ENCODE results near the gene MID1.

Gene MID1

DNA sequence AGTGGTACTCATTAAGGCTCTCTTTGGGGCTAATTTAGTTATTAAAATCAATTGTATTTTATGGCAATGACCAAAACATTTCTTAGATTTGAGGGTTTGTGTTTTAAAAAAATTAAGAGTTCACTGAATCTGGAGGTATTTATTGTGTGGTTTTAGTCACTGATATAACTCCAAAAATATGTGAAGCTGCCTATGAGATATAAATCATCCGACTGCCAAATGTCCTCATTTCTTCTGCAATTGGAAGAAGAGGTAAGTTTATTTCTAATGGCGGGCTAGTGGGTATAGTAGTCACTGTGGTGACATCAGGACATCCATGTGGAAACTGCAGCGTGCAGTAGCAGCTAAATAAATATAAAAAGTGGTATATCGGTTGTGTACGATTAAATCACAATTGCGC lies 205.5 kb downstream of the MID1 start:
- DNase-seq = no peak

DNA sequence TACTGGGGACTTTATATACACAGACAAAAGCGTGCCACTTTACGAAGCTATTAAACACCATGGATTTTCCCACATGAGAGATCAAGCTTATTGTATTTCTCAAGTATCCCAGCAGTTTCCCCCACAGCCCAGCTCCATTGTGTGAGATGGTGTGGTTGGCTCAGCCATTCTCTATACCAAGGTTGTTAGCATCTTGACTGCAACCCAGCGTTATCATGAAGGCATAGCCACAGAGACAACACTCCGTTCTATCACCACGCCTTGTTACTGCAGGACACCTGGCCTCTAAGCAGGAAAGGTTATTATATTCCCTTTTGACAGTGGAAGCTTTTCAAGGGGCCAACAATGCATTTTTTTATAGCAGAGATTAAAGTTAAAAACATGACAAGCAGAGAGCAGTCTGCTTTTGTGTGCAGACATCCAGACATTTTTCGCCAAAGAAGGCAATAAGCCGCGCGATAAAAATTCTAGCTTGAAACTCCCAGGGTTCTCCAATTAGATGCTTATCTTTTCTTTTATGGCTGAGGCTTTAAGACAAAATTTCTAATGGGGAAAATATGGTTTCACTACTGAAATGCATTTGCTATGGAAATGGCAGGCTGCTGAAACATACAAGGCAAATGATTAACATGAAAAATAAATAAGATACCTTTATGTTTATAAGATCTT lies 206.1 kb downstream of the MID1 start:
- DNase-seq = no peak

DNA sequence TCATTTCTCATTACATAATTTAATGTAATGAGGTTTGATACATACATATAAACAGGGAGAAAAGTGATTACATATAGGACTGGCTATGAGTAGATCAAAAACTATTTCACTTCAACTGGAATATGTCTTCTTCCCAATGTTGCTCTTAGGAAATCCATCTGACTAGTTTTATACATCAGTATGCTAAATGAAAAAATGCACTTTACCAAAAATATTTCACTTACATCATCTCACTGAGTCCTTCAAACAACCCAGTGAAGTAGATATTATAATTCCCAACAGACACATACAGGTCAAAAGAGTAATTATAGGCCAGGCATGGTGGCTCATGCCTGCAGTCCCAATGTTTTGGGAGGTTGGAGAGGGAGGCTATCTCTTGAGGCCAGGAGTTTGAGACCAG lies 215.9 kb downstream of the MID1 start:
- DNase-seq = no peak

DNA sequence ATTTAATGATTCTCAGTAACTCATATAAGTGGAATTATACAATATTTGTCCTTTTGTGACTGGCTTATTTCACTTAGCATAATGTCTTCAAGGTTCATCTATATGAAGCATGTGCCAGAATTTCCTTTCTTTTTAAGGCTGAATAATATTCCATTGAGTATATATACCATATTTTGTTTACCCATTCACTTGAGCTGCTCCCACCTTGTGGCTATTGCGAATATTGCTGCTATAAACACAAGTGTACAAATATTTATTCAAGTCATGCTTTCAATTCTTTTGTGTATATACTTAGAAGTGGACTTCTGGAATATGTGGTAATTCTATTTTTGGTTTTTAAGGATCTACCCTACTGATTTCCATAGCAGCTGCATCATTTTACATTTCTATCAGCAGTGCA lies 219.1 kb downstream of the MID1 start:
- DNase-seq = no peak

DNA sequence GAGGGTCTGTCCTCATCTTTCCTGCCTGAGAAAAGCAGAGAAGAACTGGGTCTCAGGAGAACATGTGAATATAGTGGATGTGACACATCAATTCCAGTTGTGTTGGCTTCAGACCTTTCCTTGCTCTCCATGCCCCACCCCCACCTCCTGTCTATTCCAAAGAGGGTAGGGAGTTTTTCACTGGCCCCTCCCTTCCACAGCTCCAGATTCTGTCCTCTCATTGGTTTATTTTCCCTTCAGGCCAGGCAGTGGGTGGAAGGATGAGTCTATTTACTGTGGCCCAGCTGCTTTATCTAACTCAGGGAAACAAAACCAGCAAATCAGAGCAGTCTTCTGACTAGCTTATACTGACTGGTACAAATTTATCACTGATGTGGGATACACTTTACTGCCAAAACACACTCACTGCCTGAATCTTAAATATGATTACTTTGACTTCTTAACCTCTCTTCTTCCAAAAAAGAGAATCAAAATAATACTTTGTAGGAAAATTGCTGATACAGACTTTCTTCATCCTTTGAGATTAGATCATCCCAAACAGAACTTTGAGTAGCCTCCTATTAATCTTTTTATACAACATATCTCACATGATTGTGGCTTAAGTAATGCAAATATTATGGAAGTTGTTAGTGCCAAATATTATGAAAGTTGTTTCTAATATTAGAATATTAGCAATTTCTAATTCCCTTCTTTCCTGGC lies 221.2 kb downstream of the MID1 start:
- no peak for DNase-seq

DNA sequence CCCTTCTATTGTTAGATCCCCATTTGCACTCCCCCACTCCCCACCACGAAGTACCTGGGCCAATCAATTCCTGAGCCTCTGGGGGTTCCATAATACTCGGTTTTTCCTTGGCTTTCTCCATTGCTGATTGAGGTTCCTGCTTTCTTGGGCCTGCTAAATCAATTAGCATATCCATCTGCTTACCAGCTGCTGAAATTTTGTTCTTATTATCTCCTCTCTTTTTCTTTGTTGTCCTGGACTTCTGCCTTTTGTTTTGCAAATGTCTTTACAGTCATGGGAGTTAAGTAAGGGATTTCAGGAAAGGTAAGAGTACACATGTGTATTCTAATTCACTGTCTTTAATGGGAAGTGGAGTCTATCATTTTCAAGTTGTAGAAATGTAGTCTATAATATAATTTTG lies 222.2 kb downstream of the MID1 start:
- no peak for DNase-seq

DNA sequence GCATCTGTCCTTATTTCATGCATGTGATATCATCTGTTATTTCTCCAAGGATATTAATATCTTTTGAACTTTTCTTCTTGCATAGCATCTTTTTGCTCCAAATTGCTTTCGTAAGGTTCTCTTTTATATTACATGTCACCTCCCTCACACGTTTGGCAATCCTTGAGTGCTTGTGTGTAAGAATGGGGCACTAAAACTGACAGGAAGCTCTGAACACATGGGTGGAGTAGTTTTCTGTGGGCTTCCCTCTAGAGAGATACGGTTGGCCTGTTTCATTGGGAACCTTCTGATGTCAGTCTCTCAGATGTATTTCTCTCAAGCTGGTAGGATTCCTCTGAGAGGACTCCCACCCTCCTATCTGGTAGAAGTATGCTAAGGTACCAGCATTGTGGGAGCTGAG lies 223.0 kb downstream of the MID1 start:
- DNase-seq = no peak

DNA sequence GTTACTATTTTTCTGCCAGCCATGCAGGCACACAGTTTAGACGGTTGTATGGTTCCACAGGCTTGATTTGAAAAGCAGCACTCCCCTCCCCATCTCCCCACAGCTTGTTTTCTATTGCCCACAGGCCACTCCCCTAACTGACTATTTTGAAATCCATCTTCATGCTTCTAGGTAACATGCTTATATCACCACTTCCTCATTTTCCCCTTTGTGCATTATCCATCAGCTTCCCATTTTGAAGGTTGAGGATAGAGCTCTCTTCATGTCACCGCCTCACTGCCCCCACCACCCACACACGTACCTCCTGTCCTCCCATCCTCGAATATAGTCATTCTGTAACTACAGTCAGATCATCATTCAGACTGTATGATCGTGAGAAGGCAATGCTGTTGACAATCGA lies 224.7 kb downstream of the MID1 start:
- no peak for DNase-seq

Data from retina (tissue), 1 donor.